DMS53 treated with DMSO at 0.1 percent for 48 hours (cell line): Measurements from ENCODE around the gene APC2.
"Not testable (repeated sequence)": the region's sequence is repeated elsewhere in the genome, so short reads cannot be mapped to it uniquely, and the experiment has no call there.

Experiments used
- DNase-seq: peaks from one replicate; lab custom pipeline; 2025; ENCODE audit not compliant: unreplicated experiment; lab: John Stamatoyannopoulos, UW

APC2 gene

DNA sequence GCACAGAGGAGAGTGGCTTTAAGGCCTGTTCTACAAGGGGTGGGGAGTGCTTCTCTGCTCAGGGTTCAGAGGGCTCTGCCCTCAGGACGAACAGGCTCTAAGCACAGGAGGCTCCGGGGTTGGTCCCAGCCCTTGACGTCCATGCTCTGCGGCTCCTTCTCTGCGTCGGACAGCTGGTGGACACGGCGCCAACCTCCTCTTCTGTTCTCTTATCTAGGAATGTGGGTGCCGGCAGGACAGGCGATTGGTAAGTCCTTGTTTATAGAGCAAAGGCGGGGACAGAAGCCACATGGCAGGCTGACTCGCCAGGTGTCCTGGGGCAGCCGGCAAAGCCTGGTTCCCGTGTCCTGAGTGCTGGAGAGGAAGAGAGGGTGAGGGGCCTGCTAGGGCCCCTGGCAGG, 20.2 kb upstream of the APC2 start:
- no peak for DNase-seq

DNA sequence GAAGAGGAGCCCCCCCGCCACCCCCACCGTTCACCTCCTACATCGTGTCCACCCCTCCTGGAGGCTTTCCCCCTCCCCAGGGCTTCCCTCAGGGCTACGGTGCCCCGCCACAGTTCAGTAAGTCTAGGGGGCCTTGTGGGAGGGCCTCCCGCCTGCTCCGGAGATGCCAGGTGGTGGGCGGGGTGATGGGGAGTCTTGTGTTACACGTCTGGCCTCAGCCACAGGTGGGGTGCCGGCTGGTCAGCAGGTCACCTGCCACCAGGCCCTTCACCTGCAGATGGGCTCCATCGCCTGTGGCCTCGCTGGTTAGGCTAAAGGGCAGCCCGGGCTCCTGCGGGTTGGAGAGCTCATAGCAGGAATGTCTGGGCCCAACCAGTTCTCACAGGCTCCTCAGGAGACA, 19.7 kb upstream of the APC2 start:
- no peak for DNase-seq

DNA sequence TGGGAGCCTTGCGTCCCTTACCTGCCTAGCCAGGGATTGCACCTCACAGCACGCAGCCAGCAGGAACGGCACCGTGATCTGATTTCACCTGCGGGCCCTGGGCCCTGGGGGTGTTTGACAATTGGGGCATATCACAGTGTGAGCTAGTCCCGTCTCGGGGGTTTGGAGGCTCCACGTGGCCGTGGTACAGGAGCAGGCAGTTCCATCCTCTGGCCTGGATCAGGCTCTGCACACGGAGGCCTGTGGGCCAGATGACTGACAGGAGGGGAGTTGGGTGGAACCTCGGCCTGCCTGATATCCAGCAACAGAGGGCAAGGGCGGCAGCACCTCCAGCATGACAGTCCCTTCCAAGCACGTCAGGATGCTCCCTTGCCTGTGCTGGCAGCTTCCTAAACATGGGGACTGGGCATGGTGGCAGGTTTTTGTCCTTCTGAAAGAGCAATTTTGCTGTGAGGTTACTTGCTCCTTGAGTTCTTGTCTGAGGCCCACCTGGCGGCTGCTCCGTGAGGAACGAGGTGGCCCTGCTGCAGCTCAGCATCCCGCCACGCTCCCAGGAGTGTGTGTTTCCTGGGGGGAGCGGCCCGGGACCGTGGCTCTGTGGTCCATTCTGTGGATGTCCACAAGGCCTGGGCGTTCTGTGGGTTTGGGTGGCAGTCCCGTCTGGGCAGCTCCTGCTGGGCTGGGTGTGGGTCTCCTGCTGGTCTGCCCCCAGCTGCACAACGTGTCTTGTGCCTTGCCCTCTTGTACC, 18.0 kb upstream of the APC2 start:
- DNase-seq, result no peak

DNA sequence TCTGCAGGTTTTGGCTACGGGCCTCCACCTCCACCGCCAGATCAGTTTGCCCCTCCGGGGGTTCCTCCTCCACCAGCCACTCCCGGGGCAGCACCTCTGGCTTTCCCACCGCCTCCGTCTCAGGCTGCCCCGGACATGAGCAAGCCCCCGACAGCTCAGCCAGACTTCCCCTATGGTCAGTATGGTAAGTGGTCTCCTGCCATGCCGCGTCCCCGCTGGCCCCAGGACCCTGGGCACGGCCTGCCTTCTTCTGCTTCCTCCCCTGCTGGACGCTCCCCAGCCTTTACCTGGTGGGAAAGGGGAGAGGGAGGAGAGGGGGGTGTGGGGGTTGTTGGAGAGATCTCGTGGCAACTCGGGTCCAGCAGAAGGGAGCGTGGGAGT, 17.4 kb upstream of the APC2 start:
- no peak for DNase-seq

DNA sequence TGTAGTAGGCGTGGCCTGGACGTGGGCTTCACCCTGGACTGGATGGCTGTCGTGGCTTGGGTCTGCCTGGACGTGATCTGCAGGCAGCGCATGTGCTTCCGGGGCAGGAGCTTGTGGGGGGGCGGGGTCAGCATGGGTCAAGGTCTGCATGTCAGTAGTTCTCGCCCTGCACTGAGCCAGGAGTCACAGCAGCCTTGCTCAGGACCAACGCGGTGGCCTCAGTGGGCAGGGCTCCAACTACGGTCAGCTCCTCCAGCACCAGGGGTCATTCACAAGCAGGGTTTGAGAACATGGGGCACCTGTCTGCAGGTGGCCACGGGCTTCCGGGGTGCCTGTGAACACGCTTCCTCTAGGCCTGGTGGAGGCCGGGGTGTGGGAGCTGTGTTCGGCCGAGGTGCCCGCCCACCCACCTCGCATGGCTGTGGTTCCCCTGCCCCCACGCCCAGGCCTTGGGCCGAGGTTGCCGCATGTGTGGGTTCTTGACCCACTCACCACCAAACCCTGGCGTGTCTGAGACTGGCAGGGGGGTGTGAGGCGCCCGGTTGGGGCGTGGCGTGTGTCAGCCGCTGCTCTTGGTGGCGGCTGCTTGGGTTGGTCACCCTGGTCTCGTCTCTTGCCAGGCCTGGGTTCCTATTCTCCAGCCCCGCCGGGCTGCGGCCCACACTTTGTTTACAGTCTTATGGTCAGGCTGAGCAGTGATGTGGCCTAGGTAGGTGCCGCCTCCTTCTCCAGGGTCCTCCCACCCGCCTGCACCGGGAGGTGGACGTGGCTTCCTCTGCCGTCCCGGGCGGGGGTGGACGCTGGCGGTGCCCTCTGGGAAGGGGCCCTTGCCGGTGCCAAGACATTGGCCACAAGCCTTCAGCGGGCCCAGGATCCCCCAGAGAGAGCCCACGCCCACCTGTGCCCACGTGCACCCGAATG, 16.5 kb upstream of the APC2 start:
- DNase-seq, result no peak

DNA sequence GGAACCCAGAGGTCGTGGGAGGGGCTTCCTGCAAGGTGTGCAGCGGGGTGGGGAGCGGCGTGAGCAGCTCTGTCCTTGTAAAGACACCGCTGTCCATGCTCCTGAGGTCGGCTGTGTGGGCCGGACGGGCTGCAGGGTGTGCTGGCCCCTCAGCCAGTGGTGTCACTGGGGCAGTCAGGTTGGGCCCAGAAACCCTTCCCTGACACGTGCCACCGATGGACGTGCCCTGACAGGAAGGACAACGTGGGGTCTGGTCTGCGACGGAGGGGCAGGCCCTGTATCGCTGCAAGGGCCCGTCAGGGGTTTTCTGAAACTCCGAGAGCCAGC, 15.9 kb upstream of the APC2 start:
- DNase-seq, result no peak

DNA sequence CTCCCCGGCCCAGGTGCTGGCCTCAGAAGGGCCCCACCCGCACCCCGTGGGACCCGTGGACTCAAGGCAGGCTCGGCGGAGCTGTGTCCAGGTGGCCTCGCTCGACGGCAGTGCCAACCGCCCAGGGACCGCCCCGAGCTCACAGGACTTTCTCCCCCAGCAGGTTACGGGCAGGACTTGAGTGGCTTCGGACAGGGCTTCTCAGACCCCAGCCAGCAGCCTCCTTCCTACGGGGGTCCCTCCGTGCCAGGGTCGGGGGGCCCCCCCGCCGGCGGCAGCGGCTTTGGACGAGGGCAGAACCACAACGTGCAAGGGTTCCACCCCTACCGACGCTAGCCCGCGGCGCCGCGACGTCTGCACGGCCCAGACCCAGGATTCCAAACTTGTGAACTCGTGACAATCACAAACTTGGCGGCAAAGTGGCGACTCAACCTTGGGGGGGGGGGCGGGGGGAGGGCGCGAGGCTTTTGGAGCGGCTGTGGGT, 15.3 kb upstream of the APC2 start:
- DNase-seq, result no peak

DNA sequence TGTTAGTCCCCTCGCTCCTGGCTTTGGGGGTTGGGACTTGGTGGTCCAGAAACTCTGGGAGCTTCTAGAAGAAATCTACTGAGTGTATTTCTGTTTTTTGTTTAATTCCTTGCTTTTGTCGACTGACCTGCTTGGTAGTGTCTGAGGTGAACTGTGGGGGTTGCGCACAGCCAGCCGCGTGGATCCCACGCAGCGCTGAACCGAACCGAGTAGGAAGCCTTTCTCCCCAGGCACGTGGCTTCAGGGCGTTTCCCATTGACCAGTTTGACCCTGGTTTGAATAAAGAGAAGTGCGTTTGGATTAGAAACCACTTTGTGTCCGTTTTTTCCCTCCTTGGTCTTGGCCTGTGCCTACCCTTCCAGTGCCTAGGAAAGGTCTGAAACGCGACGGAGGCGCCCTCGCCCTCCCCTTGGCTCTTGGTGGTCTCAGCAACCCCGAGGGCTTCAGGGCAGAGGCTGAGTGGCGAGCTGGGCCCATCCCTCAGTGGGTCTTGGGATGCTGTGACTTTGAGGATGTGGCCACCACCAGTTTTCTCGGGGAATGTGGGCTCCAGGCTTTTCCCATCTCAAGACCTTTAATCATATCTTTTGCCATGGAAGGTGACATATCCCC, 14.4 kb upstream of the APC2 start:
- DNase-seq, result no peak

DNA sequence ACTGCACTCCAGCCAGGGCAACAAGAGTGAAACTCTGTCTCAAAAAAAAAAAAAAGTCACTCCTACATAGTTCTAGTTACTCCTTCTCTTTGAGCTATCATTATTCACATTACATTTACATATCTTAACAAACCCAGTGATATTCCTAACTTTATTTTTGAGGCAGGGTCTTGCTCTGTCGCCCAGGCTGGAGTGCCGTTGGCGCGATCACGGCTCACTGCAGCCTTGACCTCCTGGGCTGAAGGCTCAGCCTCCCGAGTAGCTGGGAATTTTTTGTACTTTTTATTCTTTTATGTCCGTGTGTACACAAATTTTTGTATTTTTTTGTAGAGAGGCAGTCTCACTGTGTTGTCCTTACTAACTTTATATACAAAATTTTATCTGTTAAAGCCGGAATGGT, 12.3 kb upstream of the APC2 start:
- no peak for DNase-seq

DNA sequence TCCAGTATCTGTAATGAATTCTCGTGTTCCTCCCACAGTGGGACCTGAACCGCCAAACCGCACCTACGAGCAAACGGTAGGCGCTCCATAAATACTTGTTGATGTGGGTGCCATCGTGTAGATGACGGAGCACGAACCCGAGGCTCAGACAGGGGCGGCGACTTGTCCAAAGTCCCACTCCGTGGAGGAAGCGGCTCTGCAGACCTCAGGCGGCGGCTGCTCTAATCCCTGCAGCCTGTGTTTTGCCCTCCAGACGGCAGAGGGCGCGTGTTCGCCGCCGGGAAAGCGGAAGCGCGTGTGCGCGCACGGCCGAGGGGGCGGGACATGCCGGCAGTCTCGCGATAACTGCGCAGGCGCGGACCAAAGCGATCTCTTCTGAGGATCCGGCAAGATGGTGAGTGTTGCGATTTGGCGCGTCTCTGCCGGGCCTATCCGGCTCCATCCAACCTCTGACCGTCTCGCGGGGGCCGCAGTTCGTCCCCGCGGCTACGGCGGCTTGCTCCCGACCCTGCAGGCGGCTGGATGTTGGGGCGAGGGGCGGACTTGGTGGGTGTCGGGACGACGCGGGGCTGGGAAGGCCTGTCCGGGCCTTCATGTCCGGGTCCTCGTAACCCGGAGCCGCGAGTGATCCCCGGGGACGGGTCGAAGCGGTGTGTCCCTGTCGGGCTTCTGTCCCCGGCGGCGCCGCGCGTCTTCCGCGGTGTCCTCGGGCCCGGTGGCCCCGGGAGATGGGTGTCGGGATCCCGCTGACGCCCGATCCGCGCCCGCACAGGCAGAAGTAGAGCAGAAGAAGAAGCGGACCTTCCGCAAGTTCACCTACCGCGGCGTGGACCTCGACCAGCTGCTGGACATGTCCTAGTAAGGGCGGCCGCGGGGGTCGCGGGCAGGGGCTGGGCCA, 11.6 kb upstream of the APC2 start, which contains the start of gene RPS15:
Gene RPS15 (plus strand): TSS at position 362 of the 898 bp plus-strand sequence. CDS start 30 bp downstream, at position 392.
- peak; percentile 86 for DNase-seq

DNA sequence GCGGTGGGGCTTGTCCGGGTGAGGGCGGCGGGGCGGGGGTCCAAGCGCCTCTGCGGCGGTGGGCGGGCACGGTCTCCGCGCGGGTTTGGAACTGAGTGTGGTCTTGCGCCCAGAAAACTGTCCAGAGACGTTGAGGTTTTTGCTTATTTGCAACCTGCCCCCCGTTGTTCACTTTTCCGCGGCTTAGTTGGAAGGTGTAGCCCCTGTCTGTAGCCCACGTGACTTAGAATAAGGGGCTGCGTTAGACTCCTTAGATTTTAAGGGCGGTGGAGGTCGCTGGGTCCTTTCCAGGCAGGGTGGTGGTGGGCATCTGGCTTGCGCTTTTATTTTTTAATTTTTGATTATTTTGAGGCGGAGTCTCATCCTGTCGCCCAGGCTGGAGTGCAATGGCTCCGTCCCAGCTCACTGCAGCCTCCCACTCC, 11.0 kb upstream of the APC2 start:
- no peak for DNase-seq

DNA sequence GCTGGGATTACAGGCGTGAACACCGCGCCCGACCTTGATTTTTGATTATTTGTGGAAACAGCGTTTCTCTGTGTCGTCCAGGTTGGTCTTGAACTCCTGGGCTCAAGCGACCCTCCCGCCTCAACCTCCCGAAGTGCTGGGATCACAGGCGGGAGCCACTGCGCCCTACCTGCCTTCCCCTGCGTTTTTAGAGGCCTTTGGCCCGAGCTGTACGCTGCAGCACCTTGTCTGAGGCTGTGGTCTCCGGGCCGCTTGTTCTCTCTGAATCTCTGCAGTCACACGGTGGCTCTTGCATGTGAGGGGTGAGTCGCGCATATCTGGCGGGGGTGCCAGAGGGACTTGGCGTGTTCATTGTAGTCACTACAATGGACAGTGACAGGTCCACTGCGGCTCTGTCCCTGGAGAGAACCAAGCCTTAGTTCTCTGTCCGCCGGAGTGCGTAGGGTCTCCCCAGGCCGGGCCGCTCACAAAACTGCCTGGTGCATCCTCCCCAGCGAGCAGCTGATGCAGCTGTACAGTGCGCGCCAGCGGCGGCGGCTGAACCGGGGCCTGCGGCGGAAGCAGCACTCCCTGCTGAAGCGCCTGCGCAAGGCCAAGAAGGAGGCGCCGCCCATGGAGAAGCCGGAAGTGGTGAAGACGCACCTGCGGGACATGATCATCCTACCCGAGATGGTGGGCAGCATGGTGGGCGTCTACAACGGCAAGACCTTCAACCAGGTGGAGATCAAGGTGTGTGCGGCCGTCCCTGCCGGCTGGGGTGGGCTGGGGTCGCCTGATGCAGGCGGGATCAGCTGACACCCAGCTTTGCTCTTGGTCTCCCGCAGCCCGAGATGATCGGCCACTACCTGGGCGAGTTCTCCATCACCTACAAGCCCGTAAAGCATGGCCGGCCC, 10.2 kb upstream of the APC2 start:
- DNase-seq, result not testable (repeated sequence)

DNA sequence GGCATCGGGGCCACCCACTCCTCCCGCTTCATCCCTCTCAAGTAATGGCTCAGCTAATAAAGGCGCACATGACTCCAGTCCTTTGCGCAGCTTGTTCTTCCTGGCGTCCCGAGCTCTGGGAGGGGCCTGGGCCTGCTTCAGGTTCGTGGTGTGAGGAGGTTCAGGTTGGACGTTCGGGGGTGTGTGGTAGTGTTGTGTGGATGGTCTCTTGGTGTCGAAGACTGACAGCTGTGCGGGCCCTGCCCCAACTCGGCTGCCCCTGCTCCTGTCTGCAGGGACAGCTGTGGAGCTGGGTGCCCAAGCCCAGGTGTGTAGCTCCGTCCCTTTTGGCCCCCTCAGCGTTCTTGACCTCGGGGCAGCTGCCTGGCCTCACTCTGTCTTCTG, 9.5 kb upstream of the APC2 start:
- no peak for DNase-seq

DNA sequence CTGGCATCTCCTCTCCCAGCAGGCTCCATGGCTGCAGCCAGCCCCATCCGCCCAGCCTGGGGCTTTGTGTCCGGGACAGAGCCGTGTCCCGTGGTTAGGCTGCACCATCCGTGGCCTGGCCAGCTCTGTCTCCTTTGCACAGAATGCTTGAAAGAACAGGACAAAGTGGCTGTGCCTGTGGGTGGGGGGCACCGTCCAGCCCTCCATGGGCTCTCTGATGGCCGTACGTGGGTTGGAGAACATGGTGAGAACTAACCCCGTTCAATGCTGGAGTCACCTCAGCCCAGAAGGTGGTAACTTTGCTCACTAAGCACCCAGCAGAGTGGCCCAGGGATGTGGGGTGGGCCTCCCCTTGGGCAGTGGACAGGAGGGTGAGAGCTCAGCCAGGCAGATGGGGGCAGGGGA, 8.9 kb upstream of the APC2 start:
- DNase-seq, result no peak

DNA sequence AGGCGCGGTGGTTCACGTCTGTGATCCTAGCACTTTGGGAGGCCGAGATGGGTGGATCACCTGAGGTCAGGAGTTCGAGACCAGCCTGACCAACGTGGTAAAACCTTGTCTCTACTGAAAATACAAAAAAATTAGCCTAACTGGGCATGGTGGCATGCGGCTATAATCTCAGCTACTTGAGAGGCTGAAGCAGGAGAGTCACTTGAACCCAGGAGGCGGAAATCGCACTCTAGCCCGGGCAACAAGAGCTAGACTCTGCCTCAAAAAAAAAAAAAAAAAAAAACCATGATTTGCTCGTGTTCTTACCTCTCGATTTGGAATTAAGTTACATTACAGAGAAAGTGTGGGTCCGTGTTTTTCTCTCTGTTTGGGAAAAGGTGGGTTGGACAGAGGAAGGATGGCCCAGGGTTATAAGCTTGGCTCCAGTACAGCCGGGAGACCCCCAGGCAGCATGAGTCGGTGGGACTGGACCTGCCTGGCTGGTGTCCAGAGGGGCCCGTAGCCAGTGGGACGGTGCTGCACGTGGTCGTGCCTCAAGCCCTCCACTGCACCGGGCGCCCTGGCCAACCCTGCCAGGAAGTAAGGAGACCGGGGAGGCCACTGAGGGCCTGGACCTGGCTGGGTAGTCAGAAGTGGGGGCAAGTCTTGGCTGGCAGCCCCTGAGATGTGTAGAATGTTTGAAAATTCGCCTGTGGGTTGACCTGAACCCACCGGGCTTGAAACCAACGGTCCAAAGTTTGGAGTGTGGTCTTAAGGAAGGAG, 8.1 kb upstream of the APC2 start:
- DNase-seq, result no peak

DNA sequence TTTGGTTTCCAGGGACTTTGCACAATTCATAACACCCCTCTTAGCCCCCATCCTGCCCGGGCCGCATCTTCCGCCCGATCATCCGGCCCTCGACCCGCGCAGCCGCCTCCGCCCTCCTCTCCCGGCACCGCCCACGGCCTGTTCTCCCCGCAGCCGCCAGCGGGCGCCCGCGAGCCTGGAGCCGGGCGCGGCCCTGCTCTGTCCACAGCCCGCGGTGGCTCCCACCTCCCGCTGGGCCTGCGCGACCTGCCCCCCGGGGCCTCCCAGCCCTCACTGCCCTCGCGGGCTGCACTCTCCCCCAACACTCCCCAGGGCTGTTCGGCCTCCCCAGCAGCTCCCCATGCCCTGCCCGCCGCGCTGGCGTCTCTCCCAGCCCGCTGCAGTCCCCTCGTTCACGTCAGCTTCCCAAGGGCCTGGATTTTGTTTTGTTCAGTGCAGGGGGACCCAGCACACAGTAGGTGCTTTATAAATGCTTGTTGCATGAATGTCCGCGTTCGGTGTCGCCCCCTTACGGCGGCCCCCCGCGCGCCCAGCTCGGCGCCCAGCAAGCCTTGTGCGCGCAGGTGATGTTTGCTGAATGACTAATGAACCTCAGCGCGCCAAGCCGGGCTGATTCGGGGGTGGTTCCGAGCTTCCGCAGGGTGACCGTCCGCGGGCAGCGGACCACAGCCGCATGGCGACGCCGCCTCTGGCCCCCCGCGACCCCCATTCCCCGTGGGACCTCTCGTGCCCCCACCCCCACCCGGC, 4.6 kb upstream of the APC2 start:
- DNase-seq, result peak; percentile 29

DNA sequence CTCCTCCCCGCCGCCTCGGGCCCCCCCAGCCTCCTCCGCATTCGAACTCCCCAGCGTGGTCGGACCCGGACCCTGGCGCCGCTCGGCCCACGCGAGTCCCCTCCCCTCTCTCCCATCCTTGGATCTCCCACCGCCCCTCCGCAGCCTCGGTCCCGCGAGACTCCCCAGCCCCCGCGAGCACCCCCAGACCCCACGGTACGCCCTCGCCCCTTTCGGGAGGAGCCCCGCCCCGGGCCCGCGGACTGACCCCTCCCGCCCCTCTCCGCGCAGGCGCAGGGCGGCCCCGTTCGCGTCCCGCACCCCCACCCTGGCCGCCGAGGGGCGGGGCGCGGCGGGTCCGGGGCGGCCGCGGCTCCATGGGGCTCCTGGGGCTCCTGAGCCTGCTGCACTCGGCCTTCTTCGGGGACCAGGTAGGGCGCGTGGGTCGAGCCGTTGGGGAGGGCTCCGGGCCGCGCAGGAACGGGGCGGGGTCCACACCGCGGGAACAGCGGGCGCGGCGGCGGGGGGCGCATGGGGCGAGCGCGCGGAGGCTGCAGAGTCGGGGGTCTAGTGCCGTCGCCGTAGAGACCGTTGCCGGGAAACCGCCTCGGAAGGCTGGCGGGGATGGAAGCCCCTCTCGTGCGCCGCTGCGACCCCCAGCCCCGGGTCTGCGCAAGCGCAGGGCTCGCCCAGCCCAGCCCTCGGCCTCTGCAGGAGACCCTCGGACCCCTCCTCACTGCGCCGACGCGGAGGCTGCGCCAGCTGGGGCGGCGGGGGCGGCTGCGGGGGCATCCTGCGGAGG, 3.8 kb upstream of the APC2 start:
- DNase-seq, result peak; percentile 15
